ENCODE measurements around the gene DEDD2. TPM values are rescaled to one million over a fixed set of nuclear protein-coding genes. Genes with fewer than 3 reads are reported as not detected.

The DEDD2 gene
- total RNA-seq, 2 experiments from 2014 or later: 21.7 to 22.5 TPM

- peaks cover 17% of the 10 kb centered on the region for H3K27me3 Mint-ChIP-seq
- no peaks in the 10 kb centered on the region for H3K36me3 Mint-ChIP-seq (ENCODE audit: low read depth)
- peaks cover 12% of the 10 kb centered on the region for H3K4me1 Mint-ChIP-seq (ENCODE audit: low read depth)
- DNase-seq (peak; percentile 80), ATAC-seq (peak; percentile 91)
- H3K27ac Mint-ChIP-seq: no peak overlapping the region
- no peaks in the 10 kb centered on the region for H3K9me3 Mint-ChIP-seq
- ChIA-PET CTCF (interaction anchor here (0.7 to 3.3 kb wide), 14 partner anchors 8 to 72 kb away, joined by 3 to 21 read pairs (median 4); no protein-coding TSS in a partner anchor), POLR2A (interaction anchor here (0.6 to 1.2 kb wide), 4 partner anchors 21 to 149 kb away, joined by 3 read pairs; no protein-coding TSS in a partner anchor)
- no peak overlapping the region for H3K4me3 Mint-ChIP-seq
- intact Hi-C loops (cut with micrococcal nuclease): no loop called here
- peak; percentile 25 for TF ChIP-seq CTCF (IDR thresholded peaks at IDR 0.05)
These were observed 40.3 kb downstream of the DEDD2 start for GRCh38 chr19:42176990-42177685.

DNA sequence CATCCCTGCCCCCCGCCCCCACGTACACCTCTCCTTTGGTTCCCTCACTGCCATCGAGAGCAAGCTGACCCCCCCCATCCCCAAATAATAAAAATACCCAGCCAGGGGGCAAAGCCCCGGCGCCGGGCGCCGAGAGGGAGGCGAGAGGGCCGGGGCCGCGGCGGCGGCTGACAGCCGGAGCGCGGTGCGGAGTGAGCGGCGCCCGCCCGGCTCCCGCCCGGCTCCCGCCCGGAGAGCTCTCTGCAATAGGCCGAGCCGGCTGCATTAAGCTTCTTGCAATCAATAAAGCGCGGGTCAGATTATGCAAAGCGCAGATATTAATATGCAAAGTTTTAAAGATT is 40.9 kb downstream of the DEDD2 start:
- TF ChIP-seq CTCF (IDR thresholded peaks at IDR 0.05): no peak
- ATAC-seq (peak; percentile 55), DNase-seq (no peak)
- intact Hi-C loops (cut with micrococcal nuclease): no loop called here
- Mint-ChIP-seq H3K4me3 (peak overlapping the region; percentile 66), H3K36me3 (ENCODE audit: low read depth) (no peaks in the 10 kb centered on the region), H3K27ac (no peak overlapping the region), H3K27me3 (peaks cover 17% of the 10 kb centered on the region), H3K9me3 (no peaks in the 10 kb centered on the region), H3K4me1 (ENCODE audit: low read depth) (peaks cover 12% of the 10 kb centered on the region)
- POLR2A ChIA-PET: interaction anchor here (0.6 to 1.2 kb wide), 5 partner anchors 22 to 150 kb away, joined by 3 read pairs; no protein-coding TSS in a partner anchor
- CTCF ChIA-PET: interaction anchor here (0.7 to 3.3 kb wide), 15 partner anchors 8 to 71 kb away, joined by 3 to 21 read pairs (median 4); no protein-coding TSS in a partner anchor

- ChIA-PET CTCF (interaction anchor here (0.6 to 3.3 kb wide), 20 partner anchors 9 to 142 kb away, joined by 3 to 21 read pairs (median 4); partner anchors contain the start of genes DEDD2 and POU2F2), POLR2A (interaction anchor here (0.6 to 1.2 kb wide), 7 partner anchors 9 to 150 kb away, joined by 3 to 4 read pairs (median 3); no protein-coding TSS in a partner anchor)
- Mint-ChIP-seq H3K27me3 (peaks cover 17% of the 10 kb centered on the region), H3K36me3 (ENCODE audit: low read depth) (no peaks in the 10 kb centered on the region), H3K27ac (no peak overlapping the region), H3K9me3 (no peaks in the 10 kb centered on the region), H3K4me1 (ENCODE audit: low read depth) (peaks cover 12% of the 10 kb centered on the region), H3K4me3 (peak overlapping the region; percentile 66)
- no peak for TF ChIP-seq CTCF (IDR thresholded peaks at IDR 0.05)
- DNase-seq: peak; percentile 37
- intact Hi-C loops (cut with micrococcal nuclease): no loop called here
- no peak for ATAC-seq
These were observed 41.4 kb downstream of the DEDD2 start for GRCh38 chr19:42175952-42176648.

GRCh38 chr19:42174958-42175734 is 42.3 kb downstream of the DEDD2 start:
- H3K4me3 Mint-ChIP-seq: peak overlapping the region; percentile 66
- intact Hi-C loops (cut with micrococcal nuclease): no loop called here

More at GRCh38 chr19:42174958-42175734, 42.3 kb downstream of the DEDD2 start:
- CTCF ChIA-PET: interaction anchor here (0.6 to 3.3 kb wide), 10 partner anchors 9 to 143 kb away, joined by 3 to 21 read pairs (median 4); partner anchors contain the start of genes DEDD2 and POU2F2
- H3K9me3 Mint-ChIP-seq: no peaks in the 10 kb centered on the region
- peaks cover 17% of the 10 kb centered on the region for H3K27me3 Mint-ChIP-seq
- DNase-seq (no peak), ATAC-seq (no peak)
- TF ChIP-seq CTCF (IDR thresholded peaks at IDR 0.05): no peak
- H3K4me1 Mint-ChIP-seq (ENCODE audit: low read depth): peaks cover 12% of the 10 kb centered on the region
- H3K36me3 Mint-ChIP-seq (ENCODE audit: low read depth): no peaks in the 10 kb centered on the region
- POLR2A ChIA-PET: interaction anchor here (1.1 to 1.2 kb wide), 3 partner anchors 10 to 65 kb away, joined by 3 to 4 read pairs (median 3); no protein-coding TSS in a partner anchor
- H3K27ac Mint-ChIP-seq: no peak overlapping the region

Data from activated CD8-positive, alpha-beta T cell treated with anti-CD3 and anti-CD28 coated beads for 36 hours (primary cell).